Activated CD8-positive, alpha-beta memory T cell treated with anti-CD3 and anti-CD28 coated beads, Interleukin-2, amount 50 U/mL, for 1 hour (primary cell): ENCODE data around the gene MRPL34.

Source experiments
- DNase-seq: peaks from one replicate; pipeline ENCODE4 v3.0.0-alpha.2; 2020; ENCODE audit errors: extremely low read depth

Gene MRPL34

GRCh38 chr19:17309965-17310461 is 4.3 kb downstream of the MRPL34 start:
- DNase-seq: no peak

GRCh38 chr19:17311455-17312188 is 6.0 kb downstream of the MRPL34 start:
- DNase-seq: no peak

- DNase-seq: no peak
Measured at GRCh38 chr19:17312189-17313113, 6.8 kb downstream of the MRPL34 start.

GRCh38 chr19:17314007-17314593 is 8.4 kb downstream of the MRPL34 start:
- no peak for DNase-seq

- no peak for DNase-seq
Measured at GRCh38 chr19:17318966-17319365, 13.3 kb downstream of the MRPL34 start.

- no peak for DNase-seq
Measured at GRCh38 chr19:17319473-17320238, 14.0 kb downstream of the MRPL34 start.

- DNase-seq: no peak
Measured at GRCh38 chr19:17320435-17320834, 14.8 kb downstream of the MRPL34 start.

GRCh38 chr19:17321655-17322489 is 16.2 kb downstream of the MRPL34 start:
- DNase-seq: no peak

- DNase-seq: no peak
Measured at GRCh38 chr19:17322854-17323253, 17.2 kb downstream of the MRPL34 start.

GRCh38 chr19:17323300-17323963 is 17.8 kb downstream of the MRPL34 start:
- DNase-seq: no peak

- no peak for DNase-seq
Measured at GRCh38 chr19:17323964-17324332, 18.3 kb downstream of the MRPL34 start.

GRCh38 chr19:17324357-17325114 is 18.9 kb downstream of the MRPL34 start:
- no peak for DNase-seq

- DNase-seq: no peak
Measured at GRCh38 chr19:17325133-17325532, 19.5 kb downstream of the MRPL34 start.

- no peak for DNase-seq
Measured at GRCh38 chr19:17325881-17326594, 20.4 kb downstream of the MRPL34 start.

- no peak for DNase-seq
Measured at GRCh38 chr19:17326595-17326966, 20.9 kb downstream of the MRPL34 start.

GRCh38 chr19:17327068-17327653 is 21.5 kb downstream of the MRPL34 start:
- no peak for DNase-seq

GRCh38 chr19:17327654-17328516 is 22.2 kb downstream of the MRPL34 start:
- no peak for DNase-seq
